ENCODE results near the gene TMEM165. TPM values are rescaled to one million over a fixed set of nuclear protein-coding genes. Genes with fewer than 3 reads are reported as not detected.

The TMEM165 gene
- total RNA-seq, 1 experiment from 2014 or later = 148 TPM

- peak; percentile 68 for ATAC-seq
These were observed 73.0 kb downstream of the TMEM165 start for GRCh38 chr4:55468724-55469123.

GRCh38 chr4:55469979-55470378, 74.2 kb downstream of the TMEM165 start:
- DNase-seq (peak; percentile 74), ATAC-seq (peak; percentile 92)
- Histone ChIP-seq H3K4me2 (ENCODE audit: low read length) (no peak overlapping the region), H3K4me1 (ENCODE audit: insufficient read depth, low read length) (peaks cover 21% of the 10 kb centered on the region), H3K36me3 (ENCODE audit: low read depth, low read length) (peaks cover 51% of the 10 kb centered on the region), H3K79me2 (ENCODE audit: low read length) (no peaks in the 10 kb centered on the region), H3K9ac (ENCODE audit: low read length) (no peak overlapping the region), H2AFZ (ENCODE audit: low read length) (no peak overlapping the region), H3K9me3 (ENCODE audit: low read length) (no peaks in the 10 kb centered on the region), H3K9me2 (replicated peaks; ENCODE audit: low read length) (no peaks in the 10 kb centered on the region), H4K20me1 (ENCODE audit: low read length) (no peaks in the 10 kb centered on the region), H3K27me3 (ENCODE audit: low read length) (no peaks in the 10 kb centered on the region), H3F3A (ENCODE audit: low read length, unreplicated experiment) (no peaks in the 10 kb centered on the region), H3K27ac (ENCODE audit: low read length) (no peak overlapping the region), H3K4me3 (ENCODE audit: low read length) (no peak overlapping the region)
- TF ChIP-seq EZH2 (IDR thresholded peaks at IDR 0.05; ENCODE audit: low read length, unreplicated experiment) (no peak), CTCF (conservative IDR thresholded peaks at IDR 0.05; ENCODE audit: low read depth, low read length) (no peak), EZH2phosphoT487 (IDR thresholded peaks at IDR 0.05; ENCODE audit: borderline replicate concordance, low read length) (no peak)
- BruUV-seq (replicated peaks) = no TSS peak
- POLR2A ChIA-PET (ENCODE audit: unreplicated experiment) = no interaction called here
- CTCF ChIA-PET = no interaction called here
- intact Hi-C loops (cut with micrococcal nuclease) = no loop called here

More at GRCh38 chr4:55468724-55469123, 73.0 kb downstream of the TMEM165 start:
- Histone ChIP-seq H3K9ac (ENCODE audit: low read length) (no peak overlapping the region), H3K4me3 (ENCODE audit: low read length) (no peak overlapping the region), H3F3A (ENCODE audit: low read length, unreplicated experiment) (no peaks in the 10 kb centered on the region), H3K4me2 (ENCODE audit: low read length) (no peak overlapping the region), H3K9me2 (replicated peaks; ENCODE audit: low read length) (no peaks in the 10 kb centered on the region), H3K9me3 (ENCODE audit: low read length) (no peaks in the 10 kb centered on the region), H2AFZ (ENCODE audit: low read length) (no peak overlapping the region), H3K79me2 (ENCODE audit: low read length) (no peaks in the 10 kb centered on the region), H4K20me1 (ENCODE audit: low read length) (no peaks in the 10 kb centered on the region), H3K4me1 (ENCODE audit: insufficient read depth, low read length) (peaks cover 19% of the 10 kb centered on the region), H3K36me3 (ENCODE audit: low read depth, low read length) (peaks cover 38% of the 10 kb centered on the region), H3K27ac (ENCODE audit: low read length) (no peak overlapping the region), H3K27me3 (ENCODE audit: low read length) (no peaks in the 10 kb centered on the region)
- ChIA-PET POLR2A (ENCODE audit: unreplicated experiment) (interaction anchor here (0.5 kb wide), 1 partner anchor 119 kb away, joined by 15 read pairs; no protein-coding TSS in a partner anchor), CTCF (no interaction called here)
- no peak for TF ChIP-seq EZH2phosphoT487 (IDR thresholded peaks at IDR 0.05; ENCODE audit: borderline replicate concordance, low read length)
- TF ChIP-seq CTCF (conservative IDR thresholded peaks at IDR 0.05; ENCODE audit: low read depth, low read length) = no peak
- TF ChIP-seq EZH2 (IDR thresholded peaks at IDR 0.05; ENCODE audit: low read length, unreplicated experiment) = no peak
- DNase-seq = peak; percentile 72
- BruUV-seq (replicated peaks) = no TSS peak
- intact Hi-C loops (cut with micrococcal nuclease) = no loop called here

Other genes with a start within 250 kb of the TMEM165 start
- 15.2 and 24.0 TPM in 2 replicates for gene SRD5A3, start 49.7 kb upstream of the TMEM165 start, total RNA-seq (2014; rRNA removed)
- gene CLOCK, start 151.0 kb downstream of the TMEM165 start, total RNA-seq (2014; rRNA removed) = 36.3 and 39.7 TPM in 2 replicates
- gene PDCL2, start 196.3 kb downstream of the TMEM165 start, total RNA-seq (2014; rRNA removed) = not detected in 2 replicates
- 28.5 and 40.2 TPM in 2 replicates for gene NMU, start 240.3 kb downstream of the TMEM165 start, total RNA-seq (2014; rRNA removed)

Measured in PC-3 (cell line).